Breast epithelium (tissue), 3 donors: ENCODE measurements around the gene SMC4.

Source experiments
- POLR2A ChIP-seq: fragments of 450-650 bp; IDR thresholded peaks from one replicate; pipeline ENCODE4 v1.6.1; 2016; ENCODE audit warnings: antibody characterized with exemption, mild to moderate bottlenecking, moderate library complexity
- TF ChIP-seq, protein P1 (sequence below), 3 donors: fragments of 450-650 bp; IDR thresholded peaks; one replicate each; pipeline ENCODE4 v1.5.1; 2016 to 2017; ENCODE audit warnings: antibody characterized with exemption in 3 of 3, mild to moderate bottlenecking in 3 of 3, moderate library complexity in 3 of 3

DNA sequence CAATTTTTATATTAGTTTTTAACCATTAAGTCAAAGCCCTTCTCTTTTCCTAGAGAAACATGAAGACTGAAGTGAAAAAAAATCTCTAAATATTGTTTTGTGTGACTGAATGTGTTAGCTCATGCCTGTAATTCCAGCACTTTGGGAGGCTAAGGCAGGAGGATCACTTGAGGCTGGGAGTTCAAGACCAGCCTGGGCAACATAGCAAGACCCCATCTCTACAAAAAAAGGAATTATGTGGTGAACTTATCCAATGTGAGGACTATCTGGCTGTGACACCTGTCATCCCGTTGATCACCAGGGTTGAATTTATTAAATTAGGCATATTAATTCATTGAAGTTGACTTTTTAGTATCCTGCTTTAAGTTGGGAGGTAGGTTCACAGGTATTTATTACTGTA is 13.0 kb downstream of the SMC4 start:
- no peak for TF ChIP-seq POLR2A
- TF ChIP-seq, protein P1, sequence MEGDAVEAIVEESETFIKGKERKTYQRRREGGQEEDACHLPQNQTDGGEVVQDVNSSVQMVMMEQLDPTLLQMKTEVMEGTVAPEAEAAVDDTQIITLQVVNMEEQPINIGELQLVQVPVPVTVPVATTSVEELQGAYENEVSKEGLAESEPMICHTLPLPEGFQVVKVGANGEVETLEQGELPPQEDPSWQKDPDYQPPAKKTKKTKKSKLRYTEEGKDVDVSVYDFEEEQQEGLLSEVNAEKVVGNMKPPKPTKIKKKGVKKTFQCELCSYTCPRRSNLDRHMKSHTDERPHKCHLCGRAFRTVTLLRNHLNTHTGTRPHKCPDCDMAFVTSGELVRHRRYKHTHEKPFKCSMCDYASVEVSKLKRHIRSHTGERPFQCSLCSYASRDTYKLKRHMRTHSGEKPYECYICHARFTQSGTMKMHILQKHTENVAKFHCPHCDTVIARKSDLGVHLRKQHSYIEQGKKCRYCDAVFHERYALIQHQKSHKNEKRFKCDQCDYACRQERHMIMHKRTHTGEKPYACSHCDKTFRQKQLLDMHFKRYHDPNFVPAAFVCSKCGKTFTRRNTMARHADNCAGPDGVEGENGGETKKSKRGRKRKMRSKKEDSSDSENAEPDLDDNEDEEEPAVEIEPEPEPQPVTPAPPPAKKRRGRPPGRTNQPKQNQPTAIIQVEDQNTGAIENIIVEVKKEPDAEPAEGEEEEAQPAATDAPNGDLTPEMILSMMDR (IDR thresholded peaks at IDR 0.05): no peak
